Testis (tissue), 2 donors: ENCODE measurements around the gene IMMT.
"Not testable (repeated sequence)": the region's sequence is repeated elsewhere in the genome, so short reads cannot be mapped to it uniquely, and the experiment has no call there.

Experiments
- POLR2A ChIP-seq: fragments of 450-650 bp; IDR thresholded peaks from one replicate; pipeline ENCODE4 v1.6.1; 2017; ENCODE audit warnings: antibody characterized with exemption, mild to moderate bottlenecking, moderate library complexity
- TF ChIP-seq, protein P1 (sequence below), 3 experiments: fragments of 450-650 bp in 2 of 3; fragments of 200-600 bp in 1 of 3; sonication (generic) in 1 of 3; IDR thresholded peaks; one replicate each; pipeline ENCODE4 v1.5.1; 2016 to 2019; ENCODE audit warnings: antibody characterized with exemption in 3 of 3, mild to moderate bottlenecking in 2 of 3, moderate library complexity in 1 of 3

DNA sequence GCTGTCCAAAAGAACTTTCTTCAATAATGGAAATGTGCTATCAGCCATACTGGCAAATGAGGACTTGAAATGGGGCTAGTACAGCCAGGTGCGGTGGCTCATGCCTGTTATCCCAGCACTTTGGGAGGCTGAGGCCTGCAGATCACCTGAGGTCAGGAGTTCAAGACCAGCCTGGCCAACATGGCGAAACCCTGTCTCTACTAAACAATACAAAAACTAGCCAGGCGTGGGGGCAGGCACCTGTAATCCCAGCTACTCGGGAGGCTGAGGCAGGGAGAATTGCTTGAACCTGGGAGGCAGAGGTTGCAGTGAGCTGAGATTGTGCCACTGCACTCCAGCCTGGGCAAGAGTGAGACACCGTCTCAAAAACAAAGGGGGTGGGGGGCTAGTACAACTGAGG is 49.5 kb upstream of the IMMT start:
- TF ChIP-seq, protein P1, sequence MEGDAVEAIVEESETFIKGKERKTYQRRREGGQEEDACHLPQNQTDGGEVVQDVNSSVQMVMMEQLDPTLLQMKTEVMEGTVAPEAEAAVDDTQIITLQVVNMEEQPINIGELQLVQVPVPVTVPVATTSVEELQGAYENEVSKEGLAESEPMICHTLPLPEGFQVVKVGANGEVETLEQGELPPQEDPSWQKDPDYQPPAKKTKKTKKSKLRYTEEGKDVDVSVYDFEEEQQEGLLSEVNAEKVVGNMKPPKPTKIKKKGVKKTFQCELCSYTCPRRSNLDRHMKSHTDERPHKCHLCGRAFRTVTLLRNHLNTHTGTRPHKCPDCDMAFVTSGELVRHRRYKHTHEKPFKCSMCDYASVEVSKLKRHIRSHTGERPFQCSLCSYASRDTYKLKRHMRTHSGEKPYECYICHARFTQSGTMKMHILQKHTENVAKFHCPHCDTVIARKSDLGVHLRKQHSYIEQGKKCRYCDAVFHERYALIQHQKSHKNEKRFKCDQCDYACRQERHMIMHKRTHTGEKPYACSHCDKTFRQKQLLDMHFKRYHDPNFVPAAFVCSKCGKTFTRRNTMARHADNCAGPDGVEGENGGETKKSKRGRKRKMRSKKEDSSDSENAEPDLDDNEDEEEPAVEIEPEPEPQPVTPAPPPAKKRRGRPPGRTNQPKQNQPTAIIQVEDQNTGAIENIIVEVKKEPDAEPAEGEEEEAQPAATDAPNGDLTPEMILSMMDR (IDR thresholded peaks at IDR 0.05): not testable (repeated sequence)
- not testable (repeated sequence) for TF ChIP-seq POLR2A
